Measurements from ENCODE around the gene NENF. TPM values are rescaled to one million over a fixed set of nuclear protein-coding genes. Genes with fewer than 3 reads are reported as not detected.

The NENF gene
- total RNA-seq, 2 experiments from 2014 or later: 21.2 to 22.4 TPM

DNA sequence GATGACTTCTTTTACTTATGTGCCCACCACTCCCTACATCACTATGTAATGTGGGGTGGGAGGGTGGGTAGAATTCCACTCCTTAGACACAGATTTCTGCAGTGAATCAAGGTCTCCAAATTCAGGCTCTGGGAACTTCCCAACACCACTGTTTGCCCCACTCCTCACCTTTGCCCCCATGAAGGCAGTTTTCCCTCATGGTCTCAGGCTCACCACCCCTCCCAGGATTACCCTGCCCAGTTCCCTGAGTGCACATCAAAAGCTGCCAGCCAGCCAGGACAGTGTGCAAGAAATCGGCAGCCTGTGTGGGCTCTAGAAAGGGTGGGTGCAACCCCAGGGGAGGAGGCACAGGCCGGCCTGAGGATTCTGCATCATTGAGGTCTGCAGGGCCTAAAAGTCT is 14.8 kb downstream of the NENF start:
- H3K27me3 Mint-ChIP-seq: no peaks in the 10 kb centered on the region

DNA sequence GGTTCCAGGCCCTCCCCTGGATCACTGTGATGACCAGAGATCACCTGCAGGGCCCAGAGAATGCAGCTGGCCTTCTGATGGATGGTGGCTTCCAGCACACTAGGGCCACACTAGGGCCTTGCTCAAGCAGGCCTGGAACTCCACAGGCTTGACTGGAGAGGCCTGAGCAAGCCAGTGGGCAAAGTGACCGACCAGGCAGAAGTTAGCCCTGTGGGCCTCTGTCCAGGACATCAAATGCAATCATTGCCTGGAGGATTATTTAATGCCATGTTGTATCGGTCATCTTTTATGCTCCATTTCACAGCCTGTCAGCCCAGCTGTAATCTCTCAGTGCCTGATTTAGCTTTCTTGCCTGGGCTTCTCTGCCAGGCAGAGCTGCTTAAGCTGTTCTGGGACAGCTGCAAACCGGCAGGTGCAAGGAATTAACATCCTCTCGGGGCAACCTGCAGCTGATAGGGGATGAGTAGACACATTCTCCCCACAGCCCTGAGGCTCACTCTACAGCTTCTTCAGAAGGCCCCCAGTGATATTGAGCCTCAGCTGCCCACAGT is 17.7 kb downstream of the NENF start:
- Mint-ChIP-seq H3K27ac (no peak overlapping the region), H3K4me1 (ENCODE audit: low read depth) (no peaks in the 10 kb centered on the region), H3K4me3 (no peak overlapping the region), H3K27me3 (no peaks in the 10 kb centered on the region), H3K9me3 (no peaks in the 10 kb centered on the region), H3K36me3 (ENCODE audit: low read depth) (peaks cover 10% of the 10 kb centered on the region)
- Histone ChIP-seq H3K9me3 (ENCODE audit: control insufficient read depth in 1 of 2, insufficient read depth in 1 of 2, low read length in 2 of 2) (no peaks in the 10 kb centered on the region), H3K36me3 (ENCODE audit: insufficient read depth, low read length) (peaks cover 8% of the 10 kb centered on the region), H3K4me3 (ENCODE audit: low read length) (no peak overlapping the region), H3K4me1 (ENCODE audit: insufficient read depth, low read length) (no peaks in the 10 kb centered on the region), H3K27ac (ENCODE audit: low read depth in 1 of 2, low read length in 2 of 2) (no peak overlapping the region), H3K27me3 (ENCODE audit: control insufficient read depth in 1 of 2, insufficient read depth in 2 of 2, low read length in 2 of 2) (no peaks in the 10 kb centered on the region)
- ChIA-PET POLR2A (no interaction called here), CTCF (interaction anchor here (1.1 kb wide), 1 partner anchor 380 kb away, joined by 3 read pairs; no protein-coding TSS in a partner anchor)
- no peak for TF ChIP-seq CTCF (IDR thresholded peaks at IDR 0.05)
- DNase-seq (no peak), ATAC-seq (ENCODE audit: poor library complexity) (no peak)
- intact Hi-C loops (cut with DNase I, micrococcal nuclease): no loop called here

More for the DNA sequence above, 14.8 kb downstream of the NENF start:
- H3K4me1 Mint-ChIP-seq (ENCODE audit: low read depth): no peaks in the 10 kb centered on the region
- no peak overlapping the region for H3K4me3 Mint-ChIP-seq
- Histone ChIP-seq H3K4me3 (ENCODE audit: low read length) (no peak overlapping the region), H3K4me1 (ENCODE audit: insufficient read depth, low read length) (no peaks in the 10 kb centered on the region), H3K36me3 (ENCODE audit: insufficient read depth, low read length) (peaks cover 17% of the 10 kb centered on the region), H3K9me3 (ENCODE audit: control insufficient read depth in 1 of 2, insufficient read depth in 1 of 2, low read length in 2 of 2) (no peaks in the 10 kb centered on the region), H3K27ac (ENCODE audit: low read depth in 1 of 2, low read length in 2 of 2) (no peak overlapping the region), H3K27me3 (ENCODE audit: control insufficient read depth in 1 of 2, insufficient read depth in 2 of 2, low read length in 2 of 2) (no peaks in the 10 kb centered on the region)
- ChIA-PET CTCF (no interaction called here), POLR2A (no interaction called here)
- intact Hi-C loops (cut with DNase I, micrococcal nuclease): no loop called here
- ATAC-seq (ENCODE audit: poor library complexity) (no peak), DNase-seq (no peak)
- TF ChIP-seq CTCF (IDR thresholded peaks at IDR 0.05): no peak
- peaks cover 26% of the 10 kb centered on the region for H3K36me3 Mint-ChIP-seq (ENCODE audit: low read depth)
- H3K9me3 Mint-ChIP-seq: no peaks in the 10 kb centered on the region
- H3K27ac Mint-ChIP-seq: no peak overlapping the region

DNA sequence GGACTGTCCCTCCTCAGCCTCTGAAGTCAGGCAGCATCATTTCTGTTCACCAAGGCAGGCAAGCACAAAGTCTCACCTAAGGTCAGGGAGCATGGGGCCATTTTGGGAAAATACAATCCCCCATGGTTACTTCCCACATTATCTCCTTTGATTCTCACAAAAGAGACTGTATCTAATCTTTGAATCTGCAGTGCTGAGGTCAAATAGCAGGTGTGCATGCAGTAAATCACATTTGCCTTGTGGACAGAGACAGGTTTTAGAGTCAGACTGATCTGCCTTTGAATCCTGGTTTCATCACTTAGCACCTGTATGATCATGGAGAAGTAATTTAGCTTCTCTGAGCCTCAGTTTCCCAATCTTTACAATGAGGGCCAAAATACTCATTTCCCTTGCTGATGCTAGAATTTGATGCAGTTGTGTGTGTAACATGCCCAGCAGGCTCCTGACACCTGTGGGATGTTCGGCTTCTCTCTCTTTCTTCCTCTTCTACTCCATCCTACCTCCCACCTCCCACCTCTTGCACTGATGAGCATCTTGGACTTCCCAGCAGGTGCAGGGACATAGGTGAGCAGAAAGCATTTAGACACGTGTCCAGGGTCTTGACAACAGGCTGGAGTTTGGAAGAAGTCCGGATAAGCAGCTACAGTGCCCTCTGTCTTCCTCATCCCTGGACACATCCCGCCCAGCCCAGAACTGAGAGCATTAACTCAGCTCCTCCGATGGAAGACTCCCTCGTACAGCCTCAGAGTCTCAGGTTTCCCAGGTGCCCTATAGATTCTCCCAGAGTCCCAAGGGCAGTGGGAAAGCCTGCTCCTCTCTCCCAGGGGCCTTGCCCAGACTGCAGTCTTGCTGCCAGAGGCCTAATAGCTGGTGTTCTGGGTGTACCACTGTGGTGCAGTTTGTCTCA is 18.9 kb downstream of the NENF start:
- CTCF ChIA-PET: no interaction called here
- no peaks in the 10 kb centered on the region for H3K4me1 Mint-ChIP-seq (ENCODE audit: low read depth)
- ATAC-seq (ENCODE audit: poor library complexity): no peak

More for the DNA sequence above, 18.9 kb downstream of the NENF start:
- H3K36me3 Mint-ChIP-seq (ENCODE audit: low read depth): no peaks in the 10 kb centered on the region
- no peak overlapping the region for H3K4me3 Mint-ChIP-seq
- Histone ChIP-seq H3K27ac (ENCODE audit: low read depth in 1 of 2, low read length in 2 of 2) (no peak overlapping the region), H3K4me1 (ENCODE audit: insufficient read depth, low read length) (peaks cover 5% of the 10 kb centered on the region), H3K27me3 (ENCODE audit: control insufficient read depth in 1 of 2, insufficient read depth in 2 of 2, low read length in 2 of 2) (no peaks in the 10 kb centered on the region), H3K9me3 (ENCODE audit: control insufficient read depth in 1 of 2, insufficient read depth in 1 of 2, low read length in 2 of 2) (no peaks in the 10 kb centered on the region), H3K4me3 (ENCODE audit: low read length) (no peak overlapping the region), H3K36me3 (ENCODE audit: insufficient read depth, low read length) (peaks cover 2% of the 10 kb centered on the region)
- no peaks in the 10 kb centered on the region for H3K9me3 Mint-ChIP-seq
- TF ChIP-seq CTCF (IDR thresholded peaks at IDR 0.05): no peak
- POLR2A ChIA-PET: interaction anchor here (0.6 kb wide), 1 partner anchor 15 kb away, joined by 5 read pairs; no protein-coding TSS in a partner anchor
- no peak overlapping the region for H3K27ac Mint-ChIP-seq
- no peak for DNase-seq
- intact Hi-C loops (cut with DNase I, micrococcal nuclease): no loop called here
- H3K27me3 Mint-ChIP-seq: no peaks in the 10 kb centered on the region
